Fibroblast of lung (primary cell): ENCODE results near the gene CES5A.

Experiments used
- CTCF ChIP-seq, 2 donors: IDR thresholded peaks in 1 of 2; conservative IDR thresholded peaks in 1 of 2; 1 replicate in 1 of 2; 2 replicates in 1 of 2; pipeline ENCODE4 v1.5.1; 2011 to 2012; ENCODE audit warnings: low read length in 2 of 2, control low read depth in 1 of 2, inconsistent platforms in 1 of 2, low read depth in 1 of 2, mild to moderate bottlenecking in 1 of 2
- EZH2 ChIP-seq: IDR thresholded peaks from 2 replicates; pipeline ENCODE4 v1.5.1; 2012; ENCODE audit warnings: low read length, control low read depth, mild to moderate bottlenecking; ENCODE audit errors: missing control alignments

GRCh38 chr16:55907661-55908060 lies 32.5 kb upstream of the CES5A start:
- TF ChIP-seq CTCF (conservative IDR thresholded peaks at IDR 0.05 in 1 of 2, IDR thresholded peaks at IDR 0.05 in 1 of 2; ENCODE audit: low read depth in 1 of 2, low read length in 2 of 2) (no peak), EZH2 (no peak)
